GM23338 (cell line): ENCODE measurements around the gene CALML3. TPM values are rescaled to one million over a fixed set of nuclear protein-coding genes. Genes with fewer than 3 reads are reported as not detected.

Source experiments
- ATAC-seq: fragments of 200-7000 bp; cut with Tn5 transposase; 3 replicates; pipeline ENCODE4 v1.9.1; 2020
- DNase-seq: peaks from one replicate; pipeline ENCODE4 v3.0.0-alpha.2; 2015; ENCODE audit warnings: low spot score
- H2AFZ ChIP-seq: fragments of 200-600 bp; sonication (generic); 2 replicates; pipeline ENCODE4 v1.8.0; 2016; ENCODE audit warnings: antibody characterized with exemption, mild to moderate bottlenecking, moderate library complexity
- H3F3A ChIP-seq: fragments of 200-600 bp; sonication (generic); replicated peaks from 2 replicates; pipeline ENCODE4 v1.8.0; 2017; ENCODE audit warnings: antibody characterized with exemption, mixed run types, low read depth
- H3K27ac ChIP-seq: fragments of 200-600 bp; sonication (generic); 2 replicates; pipeline ENCODE4 v1.6.1; 2016; ENCODE audit warnings: low read depth
- H3K27me3 ChIP-seq: fragments of 200-600 bp; sonication (generic); 2 replicates; pipeline ENCODE4 v1.8.0; 2016; ENCODE audit warnings: mild to moderate bottlenecking, mixed run types, moderate library complexity; ENCODE audit not compliant: insufficient read depth
- H3K36me3 ChIP-seq: fragments of 200-600 bp; sonication (generic); 2 replicates; pipeline ENCODE4 v1.8.0; 2016; ENCODE audit warnings: mild to moderate bottlenecking; ENCODE audit not compliant: insufficient read depth
- H3K4me1 ChIP-seq: fragments of 200-600 bp; sonication (generic); 2 replicates; pipeline ENCODE4 v1.8.0; 2016; ENCODE audit warnings: mild to moderate bottlenecking, moderate library complexity; ENCODE audit not compliant: insufficient read depth
- H3K4me2 ChIP-seq: fragments of 200-600 bp; sonication (generic); 2 replicates; pipeline ENCODE4 v1.7.1; 2017; ENCODE audit warnings: mixed run types
- H3K4me3 ChIP-seq: fragments of 200-600 bp; sonication (generic); 2 replicates; pipeline ENCODE4 v1.6.1; 2016; ENCODE audit warnings: mixed run types
- H3K79me2 ChIP-seq: fragments of 200-600 bp; sonication (generic); replicated peaks from 2 replicates; pipeline ENCODE4 v1.8.0; 2017; ENCODE audit warnings: mild to moderate bottlenecking; ENCODE audit not compliant: insufficient read depth
- H3K9me2 ChIP-seq: fragments of 200-600 bp; sonication (generic); 2 replicates; pipeline ENCODE4 v1.8.0; 2017; ENCODE audit not compliant: insufficient read depth
- H4K20me1 ChIP-seq: fragments of 200-600 bp; sonication (generic); replicated peaks from 2 replicates; pipeline ENCODE4 v1.8.0; 2017; ENCODE audit warnings: mild to moderate bottlenecking; ENCODE audit not compliant: insufficient read depth
- H3K27ac Mint-ChIP-seq: 2 replicates; pipeline ENCODE4 v1.8.0; 2020; ENCODE audit warnings: inconsistent platforms, mild to moderate bottlenecking, moderate library complexity, mixed read lengths
- H3K27me3 Mint-ChIP-seq: 3 replicates; pipeline ENCODE4 v1.8.0; 2022; ENCODE audit warnings: low read depth, mild to moderate bottlenecking, moderate library complexity, mixed read lengths, inconsistent platforms; ENCODE audit not compliant: insufficient read depth, poor library complexity
- H3K36me3 Mint-ChIP-seq: 3 replicates; pipeline ENCODE4 v1.8.0; 2021; ENCODE audit warnings: low read depth, mild to moderate bottlenecking, inconsistent platforms, moderate library complexity, mixed read lengths
- H3K4me1 Mint-ChIP-seq: 3 replicates; pipeline ENCODE4 v1.8.0; 2020; ENCODE audit warnings: mild to moderate bottlenecking, inconsistent platforms, mixed read lengths
- H3K4me3 Mint-ChIP-seq: 3 replicates; pipeline ENCODE4 v1.8.0; 2021; ENCODE audit warnings: moderate library complexity, mild to moderate bottlenecking, inconsistent platforms, mixed read lengths
- H3K9me3 Mint-ChIP-seq: 3 replicates; pipeline ENCODE4 v1.8.0; 2020; ENCODE audit warnings: moderate library complexity, mild to moderate bottlenecking, inconsistent platforms, mixed read lengths
- CREB1 ChIP-seq: fragments of 250-450 bp; sonication (Bioruptor Pico); IDR thresholded peaks from 2 replicates; pipeline ENCODE4 v1.5.0; 2020; ENCODE audit warnings: low read depth, mild to moderate bottlenecking, moderate library complexity
- EZH2 ChIP-seq: fragments of 200-600 bp; sonication (generic); IDR thresholded peaks from one replicate; pipeline ENCODE4 v1.8.0; 2017; ENCODE audit warnings: antibody characterized with exemption, mild to moderate bottlenecking, low read depth; ENCODE audit not compliant: unreplicated experiment
- EZH2phosphoT487 ChIP-seq: fragments of 200-600 bp; sonication (generic); IDR thresholded peaks from one replicate; pipeline ENCODE4 v1.8.1; 2018; ENCODE audit warnings: antibody characterized with exemption; ENCODE audit not compliant: unreplicated experiment
- JUNB ChIP-seq: IDR thresholded peaks from one replicate; pipeline ENCODE4 v1.6.1; 2016; ENCODE audit warnings: antibody characterized with exemption; ENCODE audit not compliant: unreplicated experiment
- NANOG ChIP-seq: IDR thresholded peaks from 2 replicates; pipeline ENCODE4 v1.6.1; 2016; ENCODE audit warnings: antibody characterized with exemption, borderline replicate concordance
- POLR2AphosphoS5 ChIP-seq: IDR thresholded peaks from 2 replicates; pipeline ENCODE4 v1.6.1; 2016; ENCODE audit warnings: antibody characterized with exemption, low read depth
- STAT1 ChIP-seq: IDR thresholded peaks from one replicate; pipeline ENCODE4 v1.6.1; 2016; ENCODE audit warnings: antibody characterized with exemption; ENCODE audit not compliant: unreplicated experiment
- ZNF114 ChIP-seq: fragments of 250-450 bp; sonication (Bioruptor Pico); IDR thresholded peaks from 2 replicates; pipeline ENCODE4 v1.5.0; 2020; ENCODE audit warnings: mild to moderate bottlenecking, moderate library complexity
- ZNF331 ChIP-seq: fragments of 250-450 bp; sonication (Bioruptor Pico); IDR thresholded peaks from 2 replicates; pipeline ENCODE4 v1.5.0; 2020; ENCODE audit warnings: low read depth, mild to moderate bottlenecking, moderate library complexity
- polyA plus RNA-seq: library from polyadenylated mRNA; unstranded; fragments of >200 nt; fragmentation: Nextera tagmentation; extraction: Ambion mirVana; gene quantifications from 2 replicates; pipeline ENCODE4 v1.2.1, GENCODE V29; 2016
- total RNA-seq: library from RNA; depleted of rRNA; stranded (reverse); fragments of >200 nt; shearing (Covaris generic); gene quantifications from 2 replicates; pipeline ENCODE4 v1.2.3, GENCODE V29; 2014
- TF ChIP-seq, protein P1 (sequence below): IDR thresholded peaks from one replicate; pipeline ENCODE4 v1.6.1; 2018; ENCODE audit warnings: antibody characterized with exemption; ENCODE audit not compliant: unreplicated experiment
- TF ChIP-seq, protein P2 (sequence below): fragments of 250-450 bp; sonication (Bioruptor Pico); IDR thresholded peaks from 2 replicates; pipeline ENCODE4 v1.5.0; 2020; ENCODE audit warnings: mild to moderate bottlenecking, moderate library complexity
- TF ChIP-seq, protein P3 (sequence below), 2 experiments: fragments of 200-600 bp in 1 of 2; sonication (generic) in 1 of 2; conservative IDR thresholded peaks; 2 replicates each; pipeline versions ENCODE4 v1.5.1 to v1.6.1; 2016 to 2017; ENCODE audit warnings: antibody characterized with exemption in 2 of 2, low read depth in 2 of 2, mild to moderate bottlenecking in 2 of 2, moderate library complexity in 1 of 2
- TF ChIP-seq, protein P4 (sequence below): IDR thresholded peaks from 2 replicates; pipeline ENCODE4 v1.6.1; 2016; ENCODE audit warnings: antibody characterized with exemption

CALML3 gene
- total and polyA plus RNA-seq, 2 experiments from 2014 or later = not detected

DNA sequence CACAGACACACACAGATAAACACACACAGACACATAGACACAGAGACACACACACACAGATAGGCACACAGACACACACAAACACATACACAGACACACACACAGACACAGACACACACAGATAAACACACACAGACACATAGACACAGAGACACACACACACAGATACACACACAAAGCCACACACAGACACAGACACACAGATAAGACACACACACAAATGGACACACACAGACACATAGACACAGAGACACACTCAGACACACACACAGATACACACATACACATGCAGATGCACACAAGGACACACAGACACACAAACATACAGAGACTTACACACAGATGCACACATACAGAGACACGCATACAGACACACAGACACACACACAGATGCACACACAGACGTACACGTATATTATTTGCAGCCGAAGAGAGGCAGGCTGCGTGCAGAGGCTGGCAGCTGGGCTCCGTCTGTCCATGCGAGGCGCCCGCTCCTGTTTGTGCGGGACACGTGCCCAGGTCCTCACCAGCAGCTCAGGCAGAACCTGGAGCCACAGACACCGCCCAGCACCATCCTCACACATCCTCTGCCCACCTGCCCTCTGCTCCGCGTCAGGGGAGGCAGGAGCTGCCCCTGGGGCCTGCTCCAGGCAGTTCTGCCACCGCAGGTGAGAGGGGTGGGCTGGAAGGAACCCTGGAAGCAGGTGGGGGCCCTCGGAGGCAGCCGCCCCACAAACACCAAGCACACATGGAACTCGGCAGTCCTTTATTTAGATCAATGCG is 26.6 kb upstream of the CALML3 start:
- Mint-ChIP-seq H3K9me3 (no peaks in the 10 kb centered on the region), H3K27ac (no peak overlapping the region), H3K4me1 (peaks cover 9% of the 10 kb centered on the region), H3K27me3 (peaks cover 4% of the 10 kb centered on the region), H3K36me3 (no peaks in the 10 kb centered on the region; the same call in 2 of the 3 replicates), H3K4me3 (no peak overlapping the region)
- TF ChIP-seq POLR2AphosphoS5 (no peak), STAT1 (no peak), CREB1 (CRISPR knock-in tag) (no peak), NANOG (no peak), EZH2 (no peak), ZNF114 (CRISPR knock-in tag) (no peak), ZNF331 (no peak), JUNB (no peak), EZH2phosphoT487 (no peak)
- TF ChIP-seq, protein P1, sequence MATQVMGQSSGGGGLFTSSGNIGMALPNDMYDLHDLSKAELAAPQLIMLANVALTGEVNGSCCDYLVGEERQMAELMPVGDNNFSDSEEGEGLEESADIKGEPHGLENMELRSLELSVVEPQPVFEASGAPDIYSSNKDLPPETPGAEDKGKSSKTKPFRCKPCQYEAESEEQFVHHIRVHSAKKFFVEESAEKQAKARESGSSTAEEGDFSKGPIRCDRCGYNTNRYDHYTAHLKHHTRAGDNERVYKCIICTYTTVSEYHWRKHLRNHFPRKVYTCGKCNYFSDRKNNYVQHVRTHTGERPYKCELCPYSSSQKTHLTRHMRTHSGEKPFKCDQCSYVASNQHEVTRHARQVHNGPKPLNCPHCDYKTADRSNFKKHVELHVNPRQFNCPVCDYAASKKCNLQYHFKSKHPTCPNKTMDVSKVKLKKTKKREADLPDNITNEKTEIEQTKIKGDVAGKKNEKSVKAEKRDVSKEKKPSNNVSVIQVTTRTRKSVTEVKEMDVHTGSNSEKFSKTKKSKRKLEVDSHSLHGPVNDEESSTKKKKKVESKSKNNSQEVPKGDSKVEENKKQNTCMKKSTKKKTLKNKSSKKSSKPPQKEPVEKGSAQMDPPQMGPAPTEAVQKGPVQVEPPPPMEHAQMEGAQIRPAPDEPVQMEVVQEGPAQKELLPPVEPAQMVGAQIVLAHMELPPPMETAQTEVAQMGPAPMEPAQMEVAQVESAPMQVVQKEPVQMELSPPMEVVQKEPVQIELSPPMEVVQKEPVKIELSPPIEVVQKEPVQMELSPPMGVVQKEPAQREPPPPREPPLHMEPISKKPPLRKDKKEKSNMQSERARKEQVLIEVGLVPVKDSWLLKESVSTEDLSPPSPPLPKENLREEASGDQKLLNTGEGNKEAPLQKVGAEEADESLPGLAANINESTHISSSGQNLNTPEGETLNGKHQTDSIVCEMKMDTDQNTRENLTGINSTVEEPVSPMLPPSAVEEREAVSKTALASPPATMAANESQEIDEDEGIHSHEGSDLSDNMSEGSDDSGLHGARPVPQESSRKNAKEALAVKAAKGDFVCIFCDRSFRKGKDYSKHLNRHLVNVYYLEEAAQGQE = no peak
- TF ChIP-seq, protein P2, sequence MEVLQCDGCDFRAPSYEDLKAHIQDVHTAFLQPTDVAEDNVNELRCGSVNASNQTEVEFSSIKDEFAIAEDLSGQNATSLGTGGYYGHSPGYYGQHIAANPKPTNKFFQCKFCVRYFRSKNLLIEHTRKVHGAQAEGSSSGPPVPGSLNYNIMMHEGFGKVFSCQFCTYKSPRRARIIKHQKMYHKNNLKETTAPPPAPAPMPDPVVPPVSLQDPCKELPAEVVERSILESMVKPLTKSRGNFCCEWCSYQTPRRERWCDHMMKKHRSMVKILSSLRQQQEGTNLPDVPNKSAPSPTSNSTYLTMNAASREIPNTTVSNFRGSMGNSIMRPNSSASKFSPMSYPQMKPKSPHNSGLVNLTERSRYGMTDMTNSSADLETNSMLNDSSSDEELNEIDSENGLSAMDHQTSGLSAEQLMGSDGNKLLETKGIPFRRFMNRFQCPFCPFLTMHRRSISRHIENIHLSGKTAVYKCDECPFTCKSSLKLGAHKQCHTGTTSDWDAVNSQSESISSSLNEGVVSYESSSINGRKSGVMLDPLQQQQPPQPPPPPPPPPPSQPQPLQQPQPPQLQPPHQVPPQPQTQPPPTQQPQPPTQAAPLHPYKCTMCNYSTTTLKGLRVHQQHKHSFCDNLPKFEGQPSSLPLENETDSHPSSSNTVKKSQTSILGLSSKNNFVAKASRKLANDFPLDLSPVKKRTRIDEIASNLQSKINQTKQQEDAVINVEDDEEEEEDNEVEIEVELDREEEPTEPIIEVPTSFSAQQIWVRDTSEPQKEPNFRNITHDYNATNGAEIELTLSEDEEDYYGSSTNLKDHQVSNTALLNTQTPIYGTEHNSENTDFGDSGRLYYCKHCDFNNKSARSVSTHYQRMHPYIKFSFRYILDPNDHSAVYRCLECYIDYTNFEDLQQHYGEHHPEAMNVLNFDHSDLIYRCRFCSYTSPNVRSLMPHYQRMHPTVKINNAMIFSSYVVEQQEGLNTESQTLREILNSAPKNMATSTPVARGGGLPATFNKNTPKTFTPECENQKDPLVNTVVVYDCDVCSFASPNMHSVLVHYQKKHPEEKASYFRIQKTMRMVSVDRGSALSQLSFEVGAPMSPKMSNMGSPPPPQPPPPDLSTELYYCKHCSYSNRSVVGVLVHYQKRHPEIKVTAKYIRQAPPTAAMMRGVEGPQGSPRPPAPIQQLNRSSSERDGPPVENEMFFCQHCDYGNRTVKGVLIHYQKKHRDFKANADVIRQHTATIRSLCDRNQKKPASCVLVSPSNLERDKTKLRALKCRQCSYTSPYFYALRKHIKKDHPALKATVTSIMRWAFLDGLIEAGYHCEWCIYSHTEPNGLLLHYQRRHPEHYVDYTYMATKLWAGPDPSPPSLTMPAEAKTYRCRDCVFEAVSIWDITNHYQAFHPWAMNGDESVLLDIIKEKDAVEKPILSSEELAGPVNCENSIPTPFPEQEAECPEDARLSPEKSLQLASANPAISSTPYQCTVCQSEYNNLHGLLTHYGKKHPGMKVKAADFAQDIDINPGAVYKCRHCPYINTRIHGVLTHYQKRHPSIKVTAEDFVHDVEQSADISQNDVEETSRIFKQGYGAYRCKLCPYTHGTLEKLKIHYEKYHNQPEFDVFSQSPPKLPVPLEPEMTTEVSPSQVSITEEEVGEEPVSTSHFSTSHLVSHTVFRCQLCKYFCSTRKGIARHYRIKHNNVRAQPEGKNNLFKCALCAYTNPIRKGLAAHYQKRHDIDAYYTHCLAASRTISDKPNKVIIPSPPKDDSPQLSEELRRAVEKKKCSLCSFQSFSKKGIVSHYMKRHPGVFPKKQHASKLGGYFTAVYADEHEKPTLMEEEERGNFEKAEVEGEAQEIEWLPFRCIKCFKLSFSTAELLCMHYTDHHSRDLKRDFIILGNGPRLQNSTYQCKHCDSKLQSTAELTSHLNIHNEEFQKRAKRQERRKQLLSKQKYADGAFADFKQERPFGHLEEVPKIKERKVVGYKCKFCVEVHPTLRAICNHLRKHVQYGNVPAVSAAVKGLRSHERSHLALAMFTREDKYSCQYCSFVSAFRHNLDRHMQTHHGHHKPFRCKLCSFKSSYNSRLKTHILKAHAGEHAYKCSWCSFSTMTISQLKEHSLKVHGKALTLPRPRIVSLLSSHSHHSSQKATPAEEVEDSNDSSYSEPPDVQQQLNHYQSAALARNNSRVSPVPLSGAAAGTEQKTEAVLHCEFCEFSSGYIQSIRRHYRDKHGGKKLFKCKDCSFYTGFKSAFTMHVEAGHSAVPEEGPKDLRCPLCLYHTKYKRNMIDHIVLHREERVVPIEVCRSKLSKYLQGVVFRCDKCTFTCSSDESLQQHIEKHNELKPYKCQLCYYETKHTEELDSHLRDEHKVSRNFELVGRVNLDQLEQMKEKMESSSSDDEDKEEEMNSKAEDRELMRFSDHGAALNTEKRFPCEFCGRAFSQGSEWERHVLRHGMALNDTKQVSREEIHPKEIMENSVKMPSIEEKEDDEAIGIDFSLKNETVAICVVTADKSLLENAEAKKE = no peak
- TF ChIP-seq, protein P3, sequence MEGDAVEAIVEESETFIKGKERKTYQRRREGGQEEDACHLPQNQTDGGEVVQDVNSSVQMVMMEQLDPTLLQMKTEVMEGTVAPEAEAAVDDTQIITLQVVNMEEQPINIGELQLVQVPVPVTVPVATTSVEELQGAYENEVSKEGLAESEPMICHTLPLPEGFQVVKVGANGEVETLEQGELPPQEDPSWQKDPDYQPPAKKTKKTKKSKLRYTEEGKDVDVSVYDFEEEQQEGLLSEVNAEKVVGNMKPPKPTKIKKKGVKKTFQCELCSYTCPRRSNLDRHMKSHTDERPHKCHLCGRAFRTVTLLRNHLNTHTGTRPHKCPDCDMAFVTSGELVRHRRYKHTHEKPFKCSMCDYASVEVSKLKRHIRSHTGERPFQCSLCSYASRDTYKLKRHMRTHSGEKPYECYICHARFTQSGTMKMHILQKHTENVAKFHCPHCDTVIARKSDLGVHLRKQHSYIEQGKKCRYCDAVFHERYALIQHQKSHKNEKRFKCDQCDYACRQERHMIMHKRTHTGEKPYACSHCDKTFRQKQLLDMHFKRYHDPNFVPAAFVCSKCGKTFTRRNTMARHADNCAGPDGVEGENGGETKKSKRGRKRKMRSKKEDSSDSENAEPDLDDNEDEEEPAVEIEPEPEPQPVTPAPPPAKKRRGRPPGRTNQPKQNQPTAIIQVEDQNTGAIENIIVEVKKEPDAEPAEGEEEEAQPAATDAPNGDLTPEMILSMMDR (conservative IDR thresholded peaks at IDR 0.05; ENCODE audit: low read depth in 2 of 2) = no peak
- TF ChIP-seq, protein P4, sequence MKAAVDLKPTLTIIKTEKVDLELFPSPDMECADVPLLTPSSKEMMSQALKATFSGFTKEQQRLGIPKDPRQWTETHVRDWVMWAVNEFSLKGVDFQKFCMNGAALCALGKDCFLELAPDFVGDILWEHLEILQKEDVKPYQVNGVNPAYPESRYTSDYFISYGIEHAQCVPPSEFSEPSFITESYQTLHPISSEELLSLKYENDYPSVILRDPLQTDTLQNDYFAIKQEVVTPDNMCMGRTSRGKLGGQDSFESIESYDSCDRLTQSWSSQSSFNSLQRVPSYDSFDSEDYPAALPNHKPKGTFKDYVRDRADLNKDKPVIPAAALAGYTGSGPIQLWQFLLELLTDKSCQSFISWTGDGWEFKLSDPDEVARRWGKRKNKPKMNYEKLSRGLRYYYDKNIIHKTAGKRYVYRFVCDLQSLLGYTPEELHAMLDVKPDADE = no peak
- Histone ChIP-seq H3K4me2 (no peak overlapping the region), H2AFZ (peak overlapping the region; percentile 38; the same call in 1 of the 2 replicates), H3F3A (no peaks in the 10 kb centered on the region), H3K36me3 (no peaks in the 10 kb centered on the region), H3K27me3 (no peaks in the 10 kb centered on the region), H3K27ac (no peak overlapping the region), H3K4me3 (no peak overlapping the region), H4K20me1 (no peaks in the 10 kb centered on the region), H3K79me2 (no peaks in the 10 kb centered on the region), H3K4me1 (no peaks in the 10 kb centered on the region), H3K9me2 (no peaks in the 10 kb centered on the region)
- ATAC-seq (no peak; the same call in 2 of the 3 replicates), DNase-seq (no peak)
